Measurements from ENCODE around the gene SPG11. TPM values are rescaled to one million over a fixed set of nuclear protein-coding genes. Genes with fewer than 3 reads are reported as not detected.

The SPG11 gene, protein sequence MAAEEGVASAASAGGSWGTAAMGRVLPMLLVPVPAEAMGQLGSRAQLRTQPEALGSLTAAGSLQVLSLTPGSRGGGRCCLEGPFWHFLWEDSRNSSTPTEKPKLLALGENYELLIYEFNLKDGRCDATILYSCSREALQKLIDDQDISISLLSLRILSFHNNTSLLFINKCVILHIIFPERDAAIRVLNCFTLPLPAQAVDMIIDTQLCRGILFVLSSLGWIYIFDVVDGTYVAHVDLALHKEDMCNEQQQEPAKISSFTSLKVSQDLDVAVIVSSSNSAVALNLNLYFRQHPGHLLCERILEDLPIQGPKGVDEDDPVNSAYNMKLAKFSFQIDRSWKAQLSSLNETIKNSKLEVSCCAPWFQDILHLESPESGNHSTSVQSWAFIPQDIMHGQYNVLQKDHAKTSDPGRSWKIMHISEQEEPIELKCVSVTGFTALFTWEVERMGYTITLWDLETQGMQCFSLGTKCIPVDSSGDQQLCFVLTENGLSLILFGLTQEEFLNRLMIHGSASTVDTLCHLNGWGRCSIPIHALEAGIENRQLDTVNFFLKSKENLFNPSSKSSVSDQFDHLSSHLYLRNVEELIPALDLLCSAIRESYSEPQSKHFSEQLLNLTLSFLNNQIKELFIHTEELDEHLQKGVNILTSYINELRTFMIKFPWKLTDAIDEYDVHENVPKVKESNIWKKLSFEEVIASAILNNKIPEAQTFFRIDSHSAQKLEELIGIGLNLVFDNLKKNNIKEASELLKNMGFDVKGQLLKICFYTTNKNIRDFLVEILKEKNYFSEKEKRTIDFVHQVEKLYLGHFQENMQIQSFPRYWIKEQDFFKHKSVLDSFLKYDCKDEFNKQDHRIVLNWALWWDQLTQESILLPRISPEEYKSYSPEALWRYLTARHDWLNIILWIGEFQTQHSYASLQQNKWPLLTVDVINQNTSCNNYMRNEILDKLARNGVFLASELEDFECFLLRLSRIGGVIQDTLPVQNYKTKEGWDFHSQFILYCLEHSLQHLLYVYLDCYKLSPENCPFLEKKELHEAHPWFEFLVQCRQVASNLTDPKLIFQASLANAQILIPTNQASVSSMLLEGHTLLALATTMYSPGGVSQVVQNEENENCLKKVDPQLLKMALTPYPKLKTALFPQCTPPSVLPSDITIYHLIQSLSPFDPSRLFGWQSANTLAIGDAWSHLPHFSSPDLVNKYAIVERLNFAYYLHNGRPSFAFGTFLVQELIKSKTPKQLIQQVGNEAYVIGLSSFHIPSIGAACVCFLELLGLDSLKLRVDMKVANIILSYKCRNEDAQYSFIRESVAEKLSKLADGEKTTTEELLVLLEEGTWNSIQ (N-terminal part only)
- 10 to 100 TPM; 73.8 to 75.8 TPM for total RNA-seq

DNA sequence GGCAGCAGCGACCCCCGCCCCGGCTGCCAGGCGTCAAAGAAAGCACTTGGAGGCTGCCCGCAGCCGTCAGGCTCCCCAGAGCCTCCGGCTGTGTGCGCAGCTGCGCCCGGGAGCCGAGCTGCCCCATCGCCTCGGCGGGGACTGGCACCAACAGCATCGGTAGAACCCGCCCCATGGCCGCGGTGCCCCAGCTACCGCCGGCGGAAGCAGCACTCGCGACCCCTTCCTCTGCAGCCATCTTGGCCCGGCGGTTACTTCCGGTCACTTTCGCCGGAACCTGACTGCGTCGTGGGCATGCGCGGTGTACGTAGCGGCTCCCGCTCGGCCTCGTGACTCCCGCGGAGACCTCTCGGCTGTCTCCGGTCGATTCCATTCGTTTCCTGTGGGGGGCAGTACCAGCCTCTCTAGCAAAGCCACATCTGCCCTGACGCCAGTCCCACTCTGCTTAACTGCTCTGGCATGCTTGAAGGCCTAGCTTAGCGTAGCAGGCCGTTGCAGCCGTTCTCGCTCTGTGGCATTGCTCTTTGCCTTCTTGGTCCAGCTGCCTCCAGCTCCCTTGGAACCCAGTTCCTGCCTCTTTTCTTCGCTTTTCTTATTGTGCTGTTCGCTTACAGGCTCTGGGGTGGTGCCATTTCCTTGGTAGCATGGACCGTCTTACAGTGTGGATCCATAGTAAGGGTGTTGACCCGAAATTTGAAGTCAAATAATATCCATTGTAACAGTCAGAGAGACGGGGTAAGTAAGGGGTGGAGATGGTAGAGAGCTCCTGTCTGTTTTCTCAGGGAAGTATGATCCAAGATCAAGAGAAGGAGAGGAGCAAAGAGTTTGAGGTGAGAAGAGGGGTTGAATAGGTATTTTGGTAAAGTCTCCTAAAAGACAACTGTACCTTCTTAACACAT, at the start of gene SPG11:
Gene SPG11, minus strand, starts transcription at position 253 of the 899 bp plus-strand sequence. Its CDS starts 15 bp downstream, at position 238.
- ChIA-PET POLR2A (interaction anchor here (0.6 to 35.3 kb wide), 29 partner anchors 9 to 122 kb away, joined by 3 to 1989 read pairs (median 4); partner anchors contain the start of genes B2M, PATL2 and TRIM69), CTCF (interaction anchor here (0.9 to 12.9 kb wide), 24 partner anchors 10 to 190 kb away, joined by 3 to 476 read pairs (median 6); partner anchors contain the start of genes B2M, PATL2 and TRIM69)
- Mint-ChIP-seq H3K9me3 (ENCODE audit: insufficient read depth) (no peaks in the 10 kb centered on the region), H3K4me1 (ENCODE audit: low read depth) (peaks cover 50% of the 10 kb centered on the region), H3K4me3 (peak within 1 kb of the TSS; percentile 98), H3K27me3 (ENCODE audit: low read depth) (no peaks in the 10 kb centered on the region), H3K36me3 (ENCODE audit: low read depth) (peaks cover 20% of the 10 kb centered on the region), H3K27ac (peak within 1 kb of the TSS; percentile 95)
- DNase-seq (peak; percentile 99), ATAC-seq (peak; percentile 83)

DNA sequence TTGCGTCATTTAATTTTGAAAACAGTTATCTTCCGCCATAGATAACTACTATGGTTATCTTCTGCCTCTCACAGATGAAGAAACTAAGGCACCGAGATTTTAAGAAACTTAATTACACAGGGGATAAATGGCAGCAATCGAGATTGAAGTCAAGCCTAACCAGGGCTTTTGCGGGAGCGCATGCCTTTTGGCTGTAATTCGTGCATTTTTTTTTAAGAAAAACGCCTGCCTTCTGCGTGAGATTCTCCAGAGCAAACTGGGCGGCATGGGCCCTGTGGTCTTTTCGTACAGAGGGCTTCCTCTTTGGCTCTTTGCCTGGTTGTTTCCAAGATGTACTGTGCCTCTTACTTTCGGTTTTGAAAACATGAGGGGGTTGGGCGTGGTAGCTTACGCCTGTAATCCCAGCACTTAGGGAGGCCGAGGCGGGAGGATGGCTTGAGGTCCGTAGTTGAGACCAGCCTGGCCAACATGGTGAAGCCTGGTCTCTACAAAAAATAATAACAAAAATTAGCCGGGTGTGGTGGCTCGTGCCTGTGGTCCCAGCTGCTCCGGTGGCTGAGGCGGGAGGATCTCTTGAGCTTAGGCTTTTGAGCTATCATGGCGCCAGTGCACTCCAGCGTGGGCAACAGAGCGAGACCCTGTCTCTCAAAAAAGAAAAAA, 49.0 kb upstream of the SPG11 start:
- Mint-ChIP-seq H3K4me3 (peak overlapping the region; percentile 99), H3K4me1 (ENCODE audit: low read depth) (peaks cover 48% of the 10 kb centered on the region), H3K36me3 (ENCODE audit: low read depth) (peaks cover 81% of the 10 kb centered on the region), H3K9me3 (ENCODE audit: insufficient read depth) (no peaks in the 10 kb centered on the region), H3K27ac (peak overlapping the region; percentile 96), H3K27me3 (ENCODE audit: low read depth) (no peaks in the 10 kb centered on the region)
- ATAC-seq (peak; percentile 24), DNase-seq (peak; percentile 83)
- ChIA-PET POLR2A (interaction anchor here (1.0 to 20.9 kb wide), 8 partner anchors 14 to 166 kb away, joined by 3 to 2005 read pairs (median 11); partner anchors contain the start of genes SPG11 and TRIM69), CTCF (interaction anchor here (0.8 to 18.3 kb wide), 7 partner anchors 11 to 129 kb away, joined by 3 to 476 read pairs (median 31); partner anchors contain the start of genes SPG11 and TRIM69)

DNA sequence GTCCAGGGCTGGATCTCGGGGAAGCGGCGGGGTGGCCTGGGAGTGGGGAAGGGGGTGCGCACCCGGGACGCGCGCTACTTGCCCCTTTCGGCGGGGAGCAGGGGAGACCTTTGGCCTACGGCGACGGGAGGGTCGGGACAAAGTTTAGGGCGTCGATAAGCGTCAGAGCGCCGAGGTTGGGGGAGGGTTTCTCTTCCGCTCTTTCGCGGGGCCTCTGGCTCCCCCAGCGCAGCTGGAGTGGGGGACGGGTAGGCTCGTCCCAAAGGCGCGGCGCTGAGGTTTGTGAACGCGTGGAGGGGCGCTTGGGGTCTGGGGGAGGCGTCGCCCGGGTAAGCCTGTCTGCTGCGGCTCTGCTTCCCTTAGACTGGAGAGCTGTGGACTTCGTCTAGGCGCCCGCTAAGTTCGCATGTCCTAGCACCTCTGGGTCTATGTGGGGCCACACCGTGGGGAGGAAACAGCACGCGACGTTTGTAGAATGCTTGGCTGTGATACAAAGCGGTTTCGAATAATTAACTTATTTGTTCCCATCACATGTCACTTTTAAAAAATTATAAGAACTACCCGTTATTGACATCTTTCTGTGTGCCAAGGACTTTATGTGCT, 48.4 kb upstream of the SPG11 start:
- CTCF ChIA-PET, result interaction anchor here (1.0 to 18.3 kb wide), 12 partner anchors 11 to 128 kb away, joined by 3 to 476 read pairs (median 10); partner anchors contain the start of genes SPG11 and TRIM69

DNA sequence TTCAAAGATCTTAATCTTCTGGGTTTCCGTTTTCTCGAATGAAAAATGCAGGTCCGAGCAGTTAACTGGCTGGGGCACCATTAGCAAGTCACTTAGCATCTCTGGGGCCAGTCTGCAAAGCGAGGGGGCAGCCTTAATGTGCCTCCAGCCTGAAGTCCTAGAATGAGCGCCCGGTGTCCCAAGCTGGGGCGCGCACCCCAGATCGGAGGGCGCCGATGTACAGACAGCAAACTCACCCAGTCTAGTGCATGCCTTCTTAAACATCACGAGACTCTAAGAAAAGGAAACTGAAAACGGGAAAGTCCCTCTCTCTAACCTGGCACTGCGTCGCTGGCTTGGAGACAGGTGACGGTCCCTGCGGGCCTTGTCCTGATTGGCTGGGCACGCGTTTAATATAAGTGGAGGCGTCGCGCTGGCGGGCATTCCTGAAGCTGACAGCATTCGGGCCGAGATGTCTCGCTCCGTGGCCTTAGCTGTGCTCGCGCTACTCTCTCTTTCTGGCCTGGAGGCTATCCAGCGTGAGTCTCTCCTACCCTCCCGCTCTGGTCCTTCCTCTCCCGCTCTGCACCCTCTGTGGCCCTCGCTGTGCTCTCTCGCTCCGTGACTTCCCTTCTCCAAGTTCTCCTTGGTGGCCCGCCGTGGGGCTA, 47.8 kb upstream of the SPG11 start, which contains the start of the genes B2M and PATL2:
Gene B2M, plus strand, starts transcription at position 422 of the 647 bp plus-strand sequence. Its CDS starts 30 bp downstream, at position 452.
Gene PATL2, minus strand, starts transcription at position 228 of the 647 bp plus-strand sequence. CDS start 34,833 bp downstream, outside the sequence.
- POLR2A ChIA-PET, result interaction anchor here (0.5 to 20.9 kb wide), 24 partner anchors 11 to 741 kb away, joined by 3 to 2005 read pairs (median 5); partner anchors contain the start of genes EIF3J, SPG11 and TRIM69
- CTCF ChIA-PET, result interaction anchor here (0.9 to 18.3 kb wide), 16 partner anchors 11 to 132 kb away, joined by 3 to 476 read pairs (median 8); partner anchors contain the start of genes SPG11 and TRIM69

More for the DNA sequence above, 48.4 kb upstream of the SPG11 start:
- ATAC-seq, result peak; percentile 37
- POLR2A ChIA-PET, result interaction anchor here (1.0 to 20.9 kb wide), 20 partner anchors 11 to 285 kb away, joined by 3 to 2005 read pairs (median 8); partner anchors contain the start of genes EIF3J, SPG11 and TRIM69
- Mint-ChIP-seq H3K9me3 (ENCODE audit: insufficient read depth) (no peaks in the 10 kb centered on the region), H3K27me3 (ENCODE audit: low read depth) (no peaks in the 10 kb centered on the region), H3K4me3 (peak overlapping the region; percentile 99), H3K27ac (peak overlapping the region; percentile 96), H3K36me3 (ENCODE audit: low read depth) (peaks cover 80% of the 10 kb centered on the region), H3K4me1 (ENCODE audit: low read depth) (peaks cover 42% of the 10 kb centered on the region)
- peak; percentile 73 for DNase-seq

DNA sequence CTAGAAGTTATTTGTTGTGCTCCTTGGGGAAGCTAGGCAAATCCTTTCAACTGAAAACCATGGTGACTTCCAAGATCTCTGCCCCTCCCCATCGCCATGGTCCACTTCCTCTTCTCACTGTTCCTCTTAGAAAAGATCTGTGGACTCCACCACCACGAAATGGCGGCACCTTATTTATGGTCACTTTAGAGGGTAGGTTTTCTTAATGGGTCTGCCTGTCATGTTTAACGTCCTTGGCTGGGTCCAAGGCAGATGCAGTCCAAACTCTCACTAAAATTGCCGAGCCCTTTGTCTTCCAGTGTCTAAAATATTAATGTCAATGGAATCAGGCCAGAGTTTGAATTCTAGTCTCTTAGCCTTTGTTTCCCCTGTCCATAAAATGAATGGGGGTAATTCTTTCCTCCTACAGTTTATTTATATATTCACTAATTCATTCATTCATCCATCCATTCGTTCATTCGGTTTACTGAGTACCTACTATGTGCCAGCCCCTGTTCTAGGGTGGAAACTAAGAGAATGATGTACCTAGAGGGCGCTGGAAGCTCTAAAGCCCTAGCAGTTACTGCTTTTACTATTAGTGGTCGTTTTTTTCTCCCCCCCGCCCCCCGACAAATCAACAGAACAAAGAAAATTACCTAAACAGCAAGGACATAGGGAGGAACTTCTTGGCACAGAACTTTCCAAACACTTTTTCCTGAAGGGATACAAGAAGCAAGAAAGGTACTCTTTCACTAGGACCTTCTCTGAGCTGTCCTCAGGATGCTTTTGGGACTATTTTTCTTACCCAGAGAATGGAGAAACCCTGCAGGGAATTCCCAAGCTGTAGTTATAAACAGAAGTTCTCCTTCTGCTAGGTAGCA, 47.0 kb upstream of the SPG11 start:
- no peaks in the 10 kb centered on the region for H3K27me3 Mint-ChIP-seq (ENCODE audit: low read depth)
- H3K36me3 Mint-ChIP-seq (ENCODE audit: low read depth), result peaks cover 71% of the 10 kb centered on the region
- peak overlapping the region; percentile 99 for H3K4me3 Mint-ChIP-seq
- H3K4me1 Mint-ChIP-seq (ENCODE audit: low read depth), result peaks cover 33% of the 10 kb centered on the region
- ATAC-seq, result no peak
- ChIA-PET CTCF (interaction anchor here (0.8 to 18.3 kb wide), 17 partner anchors 11 to 131 kb away, joined by 3 to 476 read pairs (median 7); partner anchors contain the start of genes SPG11 and TRIM69), POLR2A (interaction anchor here (0.5 to 20.9 kb wide), 22 partner anchors 10 to 741 kb away, joined by 3 to 2005 read pairs (median 6); partner anchors contain the start of genes EIF3J, SPG11 and TRIM69)
- no peaks in the 10 kb centered on the region for H3K9me3 Mint-ChIP-seq (ENCODE audit: insufficient read depth)
- H3K27ac Mint-ChIP-seq, result peak overlapping the region; percentile 96
- DNase-seq, result peak; percentile 66

More for the DNA sequence above, 47.8 kb upstream of the SPG11 start, which contains the start of the genes B2M and PATL2:
- Mint-ChIP-seq H3K36me3 (ENCODE audit: low read depth) (peaks cover 74% of the 10 kb centered on the region), H3K27me3 (ENCODE audit: low read depth) (no peaks in the 10 kb centered on the region), H3K4me3 (peak within 1 kb of the TSS; percentile 99), H3K4me1 (ENCODE audit: low read depth) (peaks cover 38% of the 10 kb centered on the region), H3K9me3 (ENCODE audit: insufficient read depth) (no peaks in the 10 kb centered on the region), H3K27ac (peak within 1 kb of the TSS; percentile 96)
- peak; percentile 73 for ATAC-seq
- peak; percentile 97 for DNase-seq

DNA sequence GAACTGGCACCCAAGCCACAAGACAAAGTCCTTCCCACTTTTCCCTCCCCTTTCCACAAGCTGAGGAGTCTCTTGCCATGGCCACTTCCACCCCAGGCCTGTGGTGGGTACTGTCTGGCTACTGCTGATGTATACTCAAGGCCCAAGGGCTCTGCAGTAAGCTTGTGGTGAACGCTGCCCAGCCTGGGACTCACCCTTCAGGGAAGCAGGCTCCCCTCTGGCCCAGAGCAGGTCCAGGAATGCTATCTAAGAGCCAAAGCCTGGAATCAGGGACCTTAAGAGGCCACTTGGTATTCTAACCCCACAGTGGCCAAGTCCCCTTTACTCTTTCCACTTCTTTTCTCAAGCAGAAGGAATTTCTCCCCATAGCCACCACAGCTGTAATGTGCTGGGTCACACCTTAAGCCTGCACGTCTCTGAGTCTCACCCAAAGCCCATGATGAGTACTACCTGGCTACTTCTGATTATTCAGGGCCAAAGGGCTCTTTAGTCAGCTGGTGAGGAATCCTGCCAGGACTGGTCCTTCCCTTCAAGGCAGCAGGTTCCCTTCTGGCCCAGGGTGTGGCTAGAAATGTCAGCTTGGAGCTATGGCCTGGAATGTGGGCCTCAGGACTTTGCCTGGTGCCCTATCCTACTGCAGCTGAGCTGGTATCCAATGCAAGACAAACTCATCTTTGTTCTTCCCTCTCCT, 43.6 kb upstream of the SPG11 start:
- Mint-ChIP-seq H3K27ac (no peak overlapping the region), H3K9me3 (ENCODE audit: insufficient read depth) (peaks cover 20% of the 10 kb centered on the region), H3K4me1 (ENCODE audit: low read depth) (peaks cover 25% of the 10 kb centered on the region), H3K4me3 (no peak overlapping the region), H3K27me3 (ENCODE audit: low read depth) (no peaks in the 10 kb centered on the region), H3K36me3 (ENCODE audit: low read depth) (peaks cover 62% of the 10 kb centered on the region)
- ATAC-seq (no peak), DNase-seq (no peak)
- POLR2A ChIA-PET, result interaction anchor here (20.7 to 20.9 kb wide), 2 partner anchors 22 to 31 kb away, joined by 1989 to 2005 read pairs; partner anchors contain the start of genes SPG11 and TRIM69
- CTCF ChIA-PET, result interaction anchor here (0.8 to 18.3 kb wide), 6 partner anchors 14 to 48 kb away, joined by 3 to 476 read pairs (median 5); partner anchors contain the start of gene SPG11

DNA sequence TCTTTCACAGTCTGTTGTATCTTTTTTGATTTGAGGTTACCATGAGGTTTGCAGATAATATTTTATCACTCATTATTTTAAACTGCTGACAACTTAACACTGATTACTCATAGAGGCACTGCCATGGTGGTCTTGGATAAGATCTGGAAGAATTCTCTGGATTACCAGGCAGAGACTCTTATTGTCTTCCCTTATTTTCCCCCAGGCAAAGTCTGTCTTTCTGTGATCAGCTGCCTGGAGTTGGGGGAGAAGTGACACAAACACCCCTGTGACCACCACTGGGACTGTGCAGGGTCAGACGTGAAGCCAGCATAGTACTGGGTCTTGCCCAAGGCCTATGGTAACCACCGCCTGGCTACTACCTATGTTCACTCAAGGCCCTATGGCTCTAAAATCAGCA, 42.9 kb upstream of the SPG11 start:
- ChIA-PET CTCF (interaction anchor here (1.0 to 18.3 kb wide), 4 partner anchors 9 to 47 kb away, joined by 3 to 476 read pairs (median 6); partner anchors contain the start of gene SPG11), POLR2A (interaction anchor here (20.7 to 20.9 kb wide), 2 partner anchors 22 to 31 kb away, joined by 1989 to 2005 read pairs; partner anchors contain the start of genes SPG11 and TRIM69)
- ATAC-seq, result no peak
- H3K4me3 Mint-ChIP-seq, result no peak overlapping the region
- H3K27me3 Mint-ChIP-seq (ENCODE audit: low read depth), result no peaks in the 10 kb centered on the region
- no peak for DNase-seq
- H3K36me3 Mint-ChIP-seq (ENCODE audit: low read depth), result peaks cover 60% of the 10 kb centered on the region
- H3K4me1 Mint-ChIP-seq (ENCODE audit: low read depth), result peaks cover 27% of the 10 kb centered on the region
- peaks cover 25% of the 10 kb centered on the region for H3K9me3 Mint-ChIP-seq (ENCODE audit: insufficient read depth)
- H3K27ac Mint-ChIP-seq, result peak overlapping the region; percentile 36

Data from activated CD8-positive, alpha-beta T cell treated with anti-CD3 and anti-CD28 coated beads, Interleukin-2, amount 10 ng/mL, durations not matched to agents 7 days and 5 days (primary cell).